ENCODE measurements around the gene TM4SF20.
A peak's percentile ranks its signal among the peaks of the same experiment; 100 is the strongest.

TM4SF20 gene

DNA sequence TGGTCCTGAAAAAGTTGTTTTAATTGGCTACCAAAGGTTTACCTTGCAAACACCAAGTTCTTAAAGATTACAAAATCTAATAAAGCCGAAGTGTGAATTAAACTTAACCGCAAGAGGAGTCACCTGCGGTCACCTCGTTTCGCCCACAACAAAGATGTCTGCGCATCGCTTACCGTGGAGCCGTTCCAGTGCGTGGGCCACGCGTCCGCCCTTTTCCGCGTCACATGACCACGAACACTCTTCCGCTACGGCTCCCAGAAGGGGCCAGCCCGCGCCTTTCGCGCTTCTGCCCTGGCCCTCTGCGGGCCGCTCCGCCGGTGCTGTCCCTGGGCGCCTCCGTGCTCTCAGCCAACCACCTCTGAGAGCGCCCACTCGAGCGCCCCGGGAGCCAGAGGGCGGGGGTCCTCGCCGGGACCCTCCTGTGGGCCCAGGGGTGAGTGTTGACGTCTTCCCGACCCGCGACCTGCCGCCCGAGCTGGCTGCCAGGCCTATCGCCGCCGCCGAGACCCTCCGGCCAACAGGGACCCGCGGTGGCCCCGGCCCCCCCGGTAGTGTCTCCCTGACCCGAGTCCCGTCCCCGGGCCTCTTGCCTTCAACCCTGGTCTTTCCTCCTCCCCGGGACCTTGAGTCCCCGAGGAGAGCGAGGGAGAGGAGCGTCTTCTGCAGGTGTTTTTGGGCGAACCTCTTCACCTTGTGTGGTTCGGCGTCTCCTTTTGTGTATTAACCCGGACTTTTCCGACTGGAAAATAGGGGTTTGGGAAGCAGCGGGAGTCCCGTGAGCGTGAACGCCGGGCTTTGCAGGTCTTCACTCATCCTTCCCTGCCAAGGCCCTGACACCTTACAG, 53.9 kb downstream of the TM4SF20 start, which contains the start of gene MFF:
TSS of gene MFF (plus strand) at position 257 of the 844 bp plus-strand sequence. CDS start 5,415 bp downstream, outside the sequence.
- peak within 1 kb of the TSS; percentile 92 for H3K4me3 ChIP-seq (ENCODE audit: low read depth, low read length)
- in situ Hi-C loops (cut with HindIII; ENCODE audit: low sequenced_read_pairs): no loop called here
- TF ChIP-seq, protein P1, sequence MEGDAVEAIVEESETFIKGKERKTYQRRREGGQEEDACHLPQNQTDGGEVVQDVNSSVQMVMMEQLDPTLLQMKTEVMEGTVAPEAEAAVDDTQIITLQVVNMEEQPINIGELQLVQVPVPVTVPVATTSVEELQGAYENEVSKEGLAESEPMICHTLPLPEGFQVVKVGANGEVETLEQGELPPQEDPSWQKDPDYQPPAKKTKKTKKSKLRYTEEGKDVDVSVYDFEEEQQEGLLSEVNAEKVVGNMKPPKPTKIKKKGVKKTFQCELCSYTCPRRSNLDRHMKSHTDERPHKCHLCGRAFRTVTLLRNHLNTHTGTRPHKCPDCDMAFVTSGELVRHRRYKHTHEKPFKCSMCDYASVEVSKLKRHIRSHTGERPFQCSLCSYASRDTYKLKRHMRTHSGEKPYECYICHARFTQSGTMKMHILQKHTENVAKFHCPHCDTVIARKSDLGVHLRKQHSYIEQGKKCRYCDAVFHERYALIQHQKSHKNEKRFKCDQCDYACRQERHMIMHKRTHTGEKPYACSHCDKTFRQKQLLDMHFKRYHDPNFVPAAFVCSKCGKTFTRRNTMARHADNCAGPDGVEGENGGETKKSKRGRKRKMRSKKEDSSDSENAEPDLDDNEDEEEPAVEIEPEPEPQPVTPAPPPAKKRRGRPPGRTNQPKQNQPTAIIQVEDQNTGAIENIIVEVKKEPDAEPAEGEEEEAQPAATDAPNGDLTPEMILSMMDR (IDR thresholded peaks at IDR 0.05; ENCODE audit: low read depth, low read length): peak; percentile 20
- peak; percentile 94 for DNase-seq (ENCODE audit: low read depth, low spot score)

GRCh38 chr2:227324642-227324994, 54.5 kb downstream of the TM4SF20 start:
- peak overlapping the region; percentile 92 for H3K4me3 ChIP-seq (ENCODE audit: low read depth, low read length)
- in situ Hi-C loops (cut with HindIII; ENCODE audit: low sequenced_read_pairs): no loop called here
- no peak for DNase-seq (ENCODE audit: low read depth, low spot score)
- TF ChIP-seq, protein P1 (IDR thresholded peaks at IDR 0.05; ENCODE audit: low read depth, low read length): no peak

GRCh38 chr2:227323818-227324217, 55.3 kb downstream of the TM4SF20 start:
- TF ChIP-seq, protein P1 (IDR thresholded peaks at IDR 0.05; ENCODE audit: low read depth, low read length): no peak
- H3K4me3 ChIP-seq (ENCODE audit: low read depth, low read length): no peak overlapping the region
- in situ Hi-C loops (cut with HindIII; ENCODE audit: low sequenced_read_pairs): no loop called here
- DNase-seq (ENCODE audit: low read depth, low spot score): no peak

DNA sequence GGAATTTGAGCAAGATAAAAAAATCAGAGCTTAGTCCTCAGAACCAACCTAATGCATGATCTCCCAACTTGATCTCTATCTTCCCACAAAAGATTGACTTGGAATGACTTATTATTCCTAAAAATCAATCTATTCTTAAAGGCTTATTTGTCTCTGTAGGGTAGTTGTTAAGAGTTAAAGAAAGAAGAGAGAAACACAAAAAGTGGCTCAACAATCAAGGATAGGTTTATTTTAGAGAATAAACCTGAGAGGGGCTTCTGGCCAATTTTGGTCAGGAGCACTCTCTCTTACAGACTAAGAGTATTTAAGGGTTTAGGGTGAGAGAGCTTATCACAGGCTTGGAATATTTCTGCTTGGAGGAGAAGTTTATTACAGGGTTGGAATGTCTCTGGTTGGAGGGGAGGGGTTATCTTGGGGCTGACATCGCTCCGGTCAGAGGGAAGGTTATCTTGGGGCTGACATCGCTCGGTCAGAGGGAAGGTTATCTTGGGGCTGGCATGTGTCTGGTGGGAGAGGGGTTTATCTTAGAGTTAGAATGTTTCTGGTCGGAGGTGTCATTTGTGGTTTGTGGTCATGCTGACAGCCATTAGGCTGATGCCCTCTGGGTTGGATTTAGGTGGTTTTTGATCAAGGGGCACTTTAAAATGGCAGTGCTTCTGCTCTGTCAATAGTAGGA, 56.4 kb downstream of the TM4SF20 start:
- TF ChIP-seq, protein P1 (IDR thresholded peaks at IDR 0.05; ENCODE audit: low read depth, low read length): no peak
- no peak overlapping the region for H3K4me3 ChIP-seq (ENCODE audit: low read depth, low read length)
- in situ Hi-C loops (cut with HindIII; ENCODE audit: low sequenced_read_pairs): no loop called here
- DNase-seq (ENCODE audit: low read depth, low spot score): no peak

- no peak overlapping the region for H3K4me3 ChIP-seq (ENCODE audit: low read depth, low read length)
- TF ChIP-seq, protein P1 (IDR thresholded peaks at IDR 0.05; ENCODE audit: low read depth, low read length): no peak
- in situ Hi-C loops (cut with HindIII; ENCODE audit: low sequenced_read_pairs): no loop called here
- no peak for DNase-seq (ENCODE audit: low read depth, low spot score)
These were observed 58.6 kb downstream of the TM4SF20 start for GRCh38 chr2:227320305-227321094.

GRCh38 chr2:227317834-227318233, 61.3 kb downstream of the TM4SF20 start:
- TF ChIP-seq, protein P1 (IDR thresholded peaks at IDR 0.05; ENCODE audit: low read depth, low read length): no peak
- in situ Hi-C loops (cut with HindIII; ENCODE audit: low sequenced_read_pairs): no loop called here
- DNase-seq (ENCODE audit: low read depth, low spot score): no peak
- no peak overlapping the region for H3K4me3 ChIP-seq (ENCODE audit: low read depth, low read length)
